PC-3 (cell line): ENCODE measurements around the gene AGAP1. TPM values are rescaled to one million over a fixed set of nuclear protein-coding genes. Genes with fewer than 3 reads are reported as not detected.

ENCODE experiments used
- ATAC-seq: fragments of 200-7000 bp; cut with Tn5 transposase; 2 replicates; pipeline ENCODE4 v1.9.1; 2020; ENCODE audit warnings: mild to moderate bottlenecking, moderate library complexity
- BruUV-seq: library from RNA; stranded (reverse); fragments of 400-500 nt; replicated peaks from 2 replicates; lab custom pipeline; 2021; lab: Mats Ljungman, UMichigan
- CTCF ChIA-PET: fragments of 300-600 bp; sonication (Branson Sonifier 250); formaldehyde crosslinking; loops from one replicate; lab custom pipeline; 2022; ENCODE audit warnings: antibody characterized with exemption; lab: Charles Lee
- POLR2A ChIA-PET: fragments of 300-600 bp; sonication (Branson Sonifier 250); formaldehyde crosslinking; loops from one replicate; lab custom pipeline; 2022; ENCODE audit warnings: antibody characterized with exemption; ENCODE audit not compliant: unreplicated experiment; lab: Charles Lee
- DNase-seq: peaks from one replicate; pipeline ENCODE4 v3.0.0-alpha.2; 2015
- H2AFZ ChIP-seq: fragments of 300-600 bp; sonication (generic); 2 replicates; pipeline ENCODE4 v1.6.0; 2016; ENCODE audit warnings: antibody characterized with exemption, low read length
- H3F3A ChIP-seq: fragments of 300-600 bp; sonication (generic); one replicate; pipeline ENCODE4 v1.6.0; 2017; ENCODE audit warnings: antibody characterized with exemption, low read length, control low read depth, mild to moderate bottlenecking; ENCODE audit not compliant: unreplicated experiment
- H3K27ac ChIP-seq: fragments of 300-600 bp; sonication (generic); 2 replicates; pipeline ENCODE4 v1.5.1; 2016; ENCODE audit warnings: mild to moderate bottlenecking, low read length
- H3K27me3 ChIP-seq: fragments of 300-600 bp; sonication (generic); 2 replicates; pipeline ENCODE4 v1.6.1; 2016; ENCODE audit warnings: low read length, mixed read lengths
- H3K36me3 ChIP-seq: fragments of 300-600 bp; sonication (generic); 2 replicates; pipeline ENCODE4 v1.6.1; 2016; ENCODE audit warnings: low read depth, mixed run types, low read length, mixed read lengths
- H3K4me1 ChIP-seq: fragments of 300-600 bp; sonication (generic); 2 replicates; pipeline ENCODE4 v1.5.1; 2016; ENCODE audit warnings: low read length; ENCODE audit not compliant: insufficient read depth
- H3K4me2 ChIP-seq: fragments of 300-600 bp; sonication (generic); 2 replicates; pipeline ENCODE4 v1.6.0; 2016; ENCODE audit warnings: low read length
- H3K4me3 ChIP-seq: fragments of 300-600 bp; sonication (generic); 2 replicates; pipeline ENCODE4 v1.5.1; 2016; ENCODE audit warnings: mild to moderate bottlenecking, low read length, mixed read lengths
- H3K79me2 ChIP-seq: fragments of 300-600 bp; sonication (generic); 2 replicates; pipeline ENCODE4 v1.6.1; 2017; ENCODE audit warnings: low read length, mixed read lengths
- H3K9ac ChIP-seq: fragments of 300-600 bp; sonication (generic); 2 replicates; pipeline ENCODE4 v1.6.0; 2016; ENCODE audit warnings: mild to moderate bottlenecking, low read length
- H3K9me2 ChIP-seq: fragments of 300-600 bp; sonication (generic); replicated peaks from 2 replicates; pipeline ENCODE4 v1.6.1; 2016; ENCODE audit warnings: mixed run types, low read length, mixed read lengths
- H3K9me3 ChIP-seq: fragments of 300-600 bp; sonication (generic); 2 replicates; pipeline ENCODE4 v1.6.1; 2016; ENCODE audit warnings: low read length, mixed read lengths
- H4K20me1 ChIP-seq: fragments of 300-600 bp; sonication (generic); 2 replicates; pipeline ENCODE4 v1.6.1; 2016; ENCODE audit warnings: low read length, mixed read lengths
- CTCF ChIP-seq: fragments of 300-600 bp; sonication (generic); conservative IDR thresholded peaks from 2 replicates; pipeline ENCODE4 v1.5.1; 2017; ENCODE audit warnings: antibody characterized with exemption, low read depth, mild to moderate bottlenecking, low read length
- EZH2 ChIP-seq: fragments of 300-600 bp; sonication (generic); IDR thresholded peaks from one replicate; pipeline ENCODE4 v1.6.1; 2017; ENCODE audit warnings: antibody characterized with exemption, mild to moderate bottlenecking, low read length; ENCODE audit not compliant: unreplicated experiment
- EZH2phosphoT487 ChIP-seq: fragments of 300-600 bp; sonication (generic); IDR thresholded peaks from 2 replicates; pipeline ENCODE4 v1.6.1; 2018; ENCODE audit warnings: mild to moderate bottlenecking, antibody characterized with exemption, low read length, borderline replicate concordance
- intact Hi-C: fragments of 100-400 bp; cut with micrococcal nuclease; formaldehyde crosslinking; loops from 2 replicates; pipeline ENCODE4 v1.9.0; 2023
- total RNA-seq: library from RNA; depleted of rRNA; stranded (reverse); fragments of >200 nt; gene quantifications from 2 replicates; pipeline ENCODE4 v1.2.3, GENCODE V29; 2014

The AGAP1 gene
- total RNA-seq, 1 experiment from 2014 or later, result 31.0 TPM

GRCh38 chr2:236055471-236055870 is 561.6 kb downstream of the AGAP1 start:
- Histone ChIP-seq H3K9me2 (no peaks in the 10 kb centered on the region), H3K27me3 (no peaks in the 10 kb centered on the region), H3K79me2 (no peaks in the 10 kb centered on the region), H3K9me3 (no peaks in the 10 kb centered on the region), H4K20me1 (no peaks in the 10 kb centered on the region), H3K36me3 (peaks cover 9% of the 10 kb centered on the region), H3F3A (no peaks in the 10 kb centered on the region), H3K9ac (no peak overlapping the region), H3K4me3 (no peak overlapping the region), H3K4me2 (no peak overlapping the region), H2AFZ (no peak overlapping the region), H3K27ac (no peak overlapping the region), H3K4me1 (no peaks in the 10 kb centered on the region)
- ChIA-PET CTCF (no interaction called here), POLR2A (no interaction called here)
- TF ChIP-seq EZH2, result no peak
- no peak for TF ChIP-seq EZH2phosphoT487
- intact Hi-C loops, result no loop called here
- peak; percentile 27; the same call in 1 of the 2 replicates for ATAC-seq
- no TSS peak for BruUV-seq
- DNase-seq, result no peak

- DNase-seq, result no peak
- H3K9me2 ChIP-seq, result no peaks in the 10 kb centered on the region
- no peaks in the 10 kb centered on the region for H3F3A ChIP-seq
- intact Hi-C loops, result no loop called here
- no peak overlapping the region for H3K4me3 ChIP-seq
- H3K4me1 ChIP-seq, result no peaks in the 10 kb centered on the region
- ATAC-seq, result no peak
- H4K20me1 ChIP-seq, result no peaks in the 10 kb centered on the region
- H3K9ac ChIP-seq, result no peak overlapping the region
- TF ChIP-seq EZH2phosphoT487 (no peak), CTCF (no peak), EZH2 (no peak)
- H3K9me3 ChIP-seq, result no peaks in the 10 kb centered on the region
- no peak overlapping the region for H3K4me2 ChIP-seq
- no peaks in the 10 kb centered on the region for H3K27me3 ChIP-seq
- POLR2A ChIA-PET, result no interaction called here
- H3K79me2 ChIP-seq, result no peaks in the 10 kb centered on the region
- H2AFZ ChIP-seq, result no peak overlapping the region
- H3K27ac ChIP-seq, result no peak overlapping the region
- H3K36me3 ChIP-seq, result peaks cover 9% of the 10 kb centered on the region
- no TSS peak for BruUV-seq
- CTCF ChIA-PET, result no interaction called here
These were observed 562.3 kb downstream of the AGAP1 start for GRCh38 chr2:236056141-236056540.

GRCh38 chr2:236057375-236057774 is 563.5 kb downstream of the AGAP1 start:
- TF ChIP-seq EZH2phosphoT487 (no peak), EZH2 (no peak), CTCF (no peak)
- BruUV-seq, result no TSS peak
- no peak for ATAC-seq
- no peak for DNase-seq
- no peak overlapping the region for H3K4me3 ChIP-seq
- intact Hi-C loops, result no loop called here
- H3K27me3 ChIP-seq, result no peaks in the 10 kb centered on the region
- no peaks in the 10 kb centered on the region for H4K20me1 ChIP-seq
- peaks cover 9% of the 10 kb centered on the region for H3K36me3 ChIP-seq
- H3K4me2 ChIP-seq, result no peak overlapping the region
- no peaks in the 10 kb centered on the region for H3K79me2 ChIP-seq
- no peaks in the 10 kb centered on the region for H3K9me2 ChIP-seq
- no peaks in the 10 kb centered on the region for H3F3A ChIP-seq
- ChIA-PET POLR2A (no interaction called here), CTCF (no interaction called here)
- H3K27ac ChIP-seq, result no peak overlapping the region
- no peak overlapping the region for H3K9ac ChIP-seq
- H3K9me3 ChIP-seq, result no peaks in the 10 kb centered on the region
- H2AFZ ChIP-seq, result no peak overlapping the region
- H3K4me1 ChIP-seq, result no peaks in the 10 kb centered on the region
